Ramos (cell line): ENCODE measurements around the gene SLC28A3.
"Not testable (repeated sequence)": the region's sequence is repeated elsewhere in the genome, so short reads cannot be mapped to it uniquely, and the experiment has no call there.

Experiments
- in situ Hi-C: fragments of 300-500 bp; cut with MboI; formaldehyde crosslinking; loops from one replicate; pipeline ENCODE4 v1.14.3; 2022; ENCODE audit warnings: low sequenced_read_pairs; ENCODE audit not compliant: unreplicated experiment

SLC28A3 gene

DNA sequence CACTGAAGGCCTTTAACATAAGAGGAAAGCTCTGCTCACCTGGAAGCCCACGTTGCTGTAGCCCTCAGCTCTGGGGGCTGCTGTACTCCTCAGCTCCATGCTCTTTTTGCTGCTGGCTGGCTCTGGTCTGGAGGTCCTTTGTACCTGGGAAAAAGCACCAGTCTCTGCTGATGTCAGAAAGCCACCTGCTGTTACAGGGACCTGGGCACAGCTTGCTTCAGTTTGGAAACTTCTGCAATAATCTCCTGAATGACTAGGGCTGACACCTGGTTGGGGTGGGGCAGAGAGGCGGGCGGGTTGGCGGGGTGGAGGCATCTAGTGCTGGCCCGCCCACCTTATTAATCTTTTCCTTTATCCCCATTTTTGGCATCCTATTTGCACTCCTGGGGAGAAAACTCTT lies at the start of gene SLC28A3:
Gene SLC28A3, minus strand, starts transcription at position 224 of the 400 bp plus-strand sequence. Its CDS starts 125 bp downstream, at position 99.
- in situ Hi-C loops = no loop called here

GRCh38 chr9:84390254-84390653 lies 49.7 kb upstream of the SLC28A3 start:
- in situ Hi-C loops = not testable (repeated sequence)

DNA sequence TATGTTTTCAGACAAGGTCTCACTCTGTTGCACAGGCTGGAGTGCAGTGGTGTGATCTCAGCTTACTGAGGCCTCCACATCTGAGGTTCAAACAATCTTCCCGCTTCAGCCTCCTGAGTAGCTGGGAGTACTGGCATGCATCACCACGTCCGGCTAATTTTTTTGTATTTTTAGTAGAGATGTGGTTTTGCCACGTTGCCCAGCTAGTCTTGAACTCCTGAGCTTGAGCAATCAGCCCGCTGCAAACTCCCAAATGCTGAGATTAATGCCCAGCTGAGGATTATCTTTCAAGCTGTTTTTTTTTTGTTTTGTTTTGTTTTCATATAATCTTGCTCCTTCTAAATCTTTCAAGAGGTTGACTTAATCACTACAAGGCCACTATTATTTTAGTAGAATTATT lies 47.3 kb upstream of the SLC28A3 start:
- in situ Hi-C loops = no loop called here

DNA sequence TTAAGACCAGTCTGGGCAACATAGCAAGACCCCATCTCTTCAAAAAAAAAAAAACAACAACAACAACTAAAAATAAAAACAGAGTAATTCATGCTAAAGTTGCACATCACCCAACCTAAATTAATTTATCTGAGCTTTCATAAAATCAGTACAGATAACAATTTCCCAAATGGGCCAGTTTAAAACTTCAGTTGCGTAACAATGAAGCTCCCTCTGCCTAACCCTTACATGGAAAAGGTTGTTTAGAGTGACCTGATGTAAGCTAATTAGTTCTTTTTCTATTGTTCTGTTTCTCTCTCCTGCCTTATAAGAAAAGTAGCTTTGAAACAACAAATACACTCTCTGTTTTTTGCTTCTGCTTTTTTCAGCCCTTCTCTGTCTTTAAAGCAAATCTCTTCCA lies 46.2 kb upstream of the SLC28A3 start:
- in situ Hi-C loops = no loop called here

GRCh38 chr9:84385386-84386040 lies 45.0 kb upstream of the SLC28A3 start:
- in situ Hi-C loops = no loop called here

- in situ Hi-C loops = no loop called here
These were observed 44.1 kb upstream of the SLC28A3 start for GRCh38 chr9:84384617-84385016.

- in situ Hi-C loops = no loop called here
These were observed 42.6 kb upstream of the SLC28A3 start for GRCh38 chr9:84383178-84383577.

GRCh38 chr9:84382720-84383119 lies 42.2 kb upstream of the SLC28A3 start:
- in situ Hi-C loops = no loop called here

- in situ Hi-C loops = no loop called here
These were observed 41.0 kb upstream of the SLC28A3 start for GRCh38 chr9:84381508-84381907.

- in situ Hi-C loops = no loop called here
These were observed 39.2 kb upstream of the SLC28A3 start for GRCh38 chr9:84379740-84380139.

GRCh38 chr9:84375954-84376353 lies 35.4 kb upstream of the SLC28A3 start:
- in situ Hi-C loops = no loop called here

- in situ Hi-C loops = no loop called here
These were observed 34.0 kb upstream of the SLC28A3 start for GRCh38 chr9:84374516-84374915.

GRCh38 chr9:84374013-84374412 lies 33.5 kb upstream of the SLC28A3 start:
- in situ Hi-C loops = no loop called here

- in situ Hi-C loops = no loop called here
These were observed 31.2 kb upstream of the SLC28A3 start for GRCh38 chr9:84371737-84372136.

DNA sequence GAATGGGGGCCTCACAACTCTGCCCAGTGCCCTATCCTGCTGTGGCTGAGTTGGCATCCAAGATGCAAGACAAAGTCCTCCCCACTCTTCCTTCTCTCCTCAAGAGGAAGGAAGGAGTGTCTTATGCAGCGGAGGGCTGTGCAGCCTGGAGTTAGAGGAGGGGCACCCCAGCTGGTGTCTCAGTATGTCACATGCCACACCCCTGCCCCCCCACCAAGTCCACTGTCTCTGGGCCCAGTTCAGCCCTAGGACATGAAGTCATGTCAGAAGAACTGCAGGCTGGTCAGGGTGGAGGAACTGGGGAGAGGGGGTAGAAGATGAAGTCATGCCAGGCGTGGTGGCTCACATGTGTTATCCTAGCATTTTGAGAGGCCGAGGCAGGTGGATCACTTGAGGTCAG lies 28.0 kb upstream of the SLC28A3 start:
- in situ Hi-C loops = no loop called here

GRCh38 chr9:84367726-84368125 lies 27.2 kb upstream of the SLC28A3 start:
- in situ Hi-C loops = not testable (repeated sequence)

GRCh38 chr9:84366683-84367082 lies 26.1 kb upstream of the SLC28A3 start:
- in situ Hi-C loops = no loop called here

DNA sequence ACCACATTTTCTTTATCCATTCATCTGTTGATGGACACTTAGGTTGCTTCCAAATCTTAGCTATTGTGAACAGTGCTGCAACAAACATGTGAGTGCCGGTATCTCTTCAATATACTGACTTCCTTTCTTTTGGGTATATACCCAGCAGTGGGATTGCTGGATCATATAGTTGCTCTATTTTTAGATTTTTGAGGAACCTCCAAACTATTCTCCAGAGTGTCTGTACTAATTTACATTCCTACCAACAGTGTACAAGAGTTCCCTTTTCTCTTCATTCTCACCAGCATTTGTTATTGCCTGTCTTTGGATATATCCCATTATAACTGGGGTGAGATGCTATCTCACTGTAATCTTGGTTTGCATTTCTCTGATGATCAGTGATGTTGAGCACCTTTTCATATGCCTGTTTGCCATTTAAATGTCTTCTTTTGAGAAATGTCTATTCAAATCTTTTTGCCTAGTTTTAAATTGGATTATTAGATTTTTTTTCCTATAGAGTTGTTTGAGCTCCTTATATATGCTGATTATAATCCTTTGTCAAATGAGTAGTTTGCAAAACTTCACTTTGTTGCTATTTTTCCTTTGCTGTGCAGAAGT lies 24.4 kb upstream of the SLC28A3 start:
- in situ Hi-C loops = not testable (repeated sequence)

- in situ Hi-C loops = no loop called here
These were observed 21.1 kb upstream of the SLC28A3 start for GRCh38 chr9:84361645-84362044.

- in situ Hi-C loops = no loop called here
These were observed 16.7 kb upstream of the SLC28A3 start for GRCh38 chr9:84357275-84357674.

DNA sequence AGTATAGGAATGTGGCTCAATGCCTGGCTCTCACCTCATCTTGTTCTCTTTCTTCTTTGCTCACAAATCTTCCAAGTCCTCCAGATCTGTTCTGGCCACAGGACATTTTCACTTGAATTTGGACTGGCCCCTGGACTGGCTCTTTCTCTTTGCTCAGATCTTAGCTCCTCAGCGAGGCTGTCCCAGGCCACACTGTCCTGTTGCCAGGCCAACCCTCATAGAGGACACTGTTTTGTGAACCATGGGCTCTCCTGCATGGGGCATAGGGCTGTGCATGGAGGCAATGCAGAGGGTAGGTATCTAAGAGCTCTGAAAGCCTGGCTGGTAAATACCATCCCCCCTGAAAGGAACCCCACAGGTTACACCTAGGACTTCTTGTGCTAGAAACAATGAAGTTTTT lies 13.5 kb upstream of the SLC28A3 start:
- in situ Hi-C loops = no loop called here

- in situ Hi-C loops = no loop called here
These were observed 9.1 kb upstream of the SLC28A3 start for GRCh38 chr9:84349671-84350070.
